ENCODE data around the gene ANKZF1.

Gene ANKZF1

DNA sequence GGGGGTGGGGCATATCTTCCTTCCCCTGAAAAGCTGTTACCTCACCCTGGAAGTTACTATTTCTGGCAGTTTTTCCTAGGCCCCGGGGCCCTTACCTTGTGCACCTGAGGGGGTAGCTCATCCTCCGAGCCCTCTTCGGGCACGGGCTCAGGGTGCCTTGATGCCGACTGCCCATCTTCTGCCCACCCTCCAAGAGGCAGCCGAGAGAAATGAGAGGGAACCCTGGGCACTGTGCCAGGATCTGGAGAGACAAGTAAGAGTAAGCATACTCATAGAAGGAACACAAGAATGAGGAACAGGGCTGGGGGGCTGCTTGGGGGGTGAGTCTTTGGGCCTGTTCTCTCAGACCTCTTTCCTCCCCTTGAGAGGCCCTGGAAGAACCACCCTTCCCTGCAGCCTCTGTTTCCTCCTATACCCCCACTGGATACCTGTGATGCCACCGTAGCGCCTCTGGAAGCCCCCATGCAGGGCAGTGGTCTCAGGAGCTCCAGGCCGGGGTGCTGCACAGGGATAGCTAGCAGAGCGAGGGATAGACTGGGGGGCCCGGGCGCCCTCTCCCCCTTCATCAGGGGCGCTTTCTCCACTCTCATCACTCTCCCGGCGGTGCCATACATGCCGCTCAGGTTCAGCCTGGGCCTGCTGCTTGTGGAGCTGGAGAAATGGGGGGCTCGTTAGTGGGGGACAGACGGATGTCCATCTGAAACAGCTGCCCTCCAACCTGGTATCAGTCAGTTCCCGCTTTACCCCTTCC lies 8.8 kb upstream of the ANKZF1 start:
- TF ChIP-seq, protein P1, sequence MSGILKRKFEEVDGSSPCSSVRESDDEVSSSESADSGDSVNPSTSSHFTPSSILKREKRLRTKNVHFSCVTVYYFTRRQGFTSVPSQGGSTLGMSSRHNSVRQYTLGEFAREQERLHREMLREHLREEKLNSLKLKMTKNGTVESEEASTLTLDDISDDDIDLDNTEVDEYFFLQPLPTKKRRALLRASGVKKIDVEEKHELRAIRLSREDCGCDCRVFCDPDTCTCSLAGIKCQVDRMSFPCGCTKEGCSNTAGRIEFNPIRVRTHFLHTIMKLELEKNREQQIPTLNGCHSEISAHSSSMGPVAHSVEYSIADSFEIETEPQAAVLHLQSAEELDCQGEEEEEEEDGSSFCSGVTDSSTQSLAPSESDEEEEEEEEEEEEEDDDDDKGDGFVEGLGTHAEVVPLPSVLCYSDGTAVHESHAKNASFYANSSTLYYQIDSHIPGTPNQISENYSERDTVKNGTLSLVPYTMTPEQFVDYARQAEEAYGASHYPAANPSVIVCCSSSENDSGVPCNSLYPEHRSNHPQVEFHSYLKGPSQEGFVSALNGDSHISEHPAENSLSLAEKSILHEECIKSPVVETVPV (CRISPR knock-in tag; IDR thresholded peaks at IDR 0.05), result no peak
- TF ChIP-seq TOX (CRISPR knock-in tag; IDR thresholded peaks at IDR 0.05; ENCODE audit: borderline replicate concordance) (no peak), ARNTL (CRISPR knock-in tag; IDR thresholded peaks at IDR 0.05; ENCODE audit: borderline replicate concordance, low read depth) (no peak), CREB5 (CRISPR knock-in tag; IDR thresholded peaks at IDR 0.05; ENCODE audit: low read depth) (no peak), POU6F1 (CRISPR knock-in tag; IDR thresholded peaks at IDR 0.05; ENCODE audit: borderline replicate concordance, low read depth) (no peak), BACH2 (CRISPR knock-in tag; IDR thresholded peaks at IDR 0.05; ENCODE audit: borderline replicate concordance) (no peak), OSR1 (CRISPR knock-in tag; IDR thresholded peaks at IDR 0.05) (no peak), RARB (CRISPR knock-in tag; IDR thresholded peaks at IDR 0.05) (no peak), ZFP3 (CRISPR knock-in tag; IDR thresholded peaks at IDR 0.05) (no peak), ZFP30 (CRISPR knock-in tag; IDR thresholded peaks at IDR 0.05) (no peak), ZC3H10 (CRISPR knock-in tag; IDR thresholded peaks at IDR 0.05) (no peak), ZNF8 (CRISPR knock-in tag; IDR thresholded peaks at IDR 0.05) (no peak), PPARA (CRISPR knock-in tag; IDR thresholded peaks at IDR 0.05; ENCODE audit: borderline replicate concordance) (no peak), SNAI2 (CRISPR knock-in tag; IDR thresholded peaks at IDR 0.05) (no peak), ZNF70 (CRISPR knock-in tag; IDR thresholded peaks at IDR 0.05) (no peak), ZNF565 (CRISPR knock-in tag; conservative IDR thresholded peaks at IDR 0.05; ENCODE audit: low read depth) (no peak), GLIS3 (CRISPR knock-in tag; IDR thresholded peaks at IDR 0.05) (no peak), ISL1 (CRISPR knock-in tag; IDR thresholded peaks at IDR 0.05) (no peak)
- TF ChIP-seq, protein P2, sequence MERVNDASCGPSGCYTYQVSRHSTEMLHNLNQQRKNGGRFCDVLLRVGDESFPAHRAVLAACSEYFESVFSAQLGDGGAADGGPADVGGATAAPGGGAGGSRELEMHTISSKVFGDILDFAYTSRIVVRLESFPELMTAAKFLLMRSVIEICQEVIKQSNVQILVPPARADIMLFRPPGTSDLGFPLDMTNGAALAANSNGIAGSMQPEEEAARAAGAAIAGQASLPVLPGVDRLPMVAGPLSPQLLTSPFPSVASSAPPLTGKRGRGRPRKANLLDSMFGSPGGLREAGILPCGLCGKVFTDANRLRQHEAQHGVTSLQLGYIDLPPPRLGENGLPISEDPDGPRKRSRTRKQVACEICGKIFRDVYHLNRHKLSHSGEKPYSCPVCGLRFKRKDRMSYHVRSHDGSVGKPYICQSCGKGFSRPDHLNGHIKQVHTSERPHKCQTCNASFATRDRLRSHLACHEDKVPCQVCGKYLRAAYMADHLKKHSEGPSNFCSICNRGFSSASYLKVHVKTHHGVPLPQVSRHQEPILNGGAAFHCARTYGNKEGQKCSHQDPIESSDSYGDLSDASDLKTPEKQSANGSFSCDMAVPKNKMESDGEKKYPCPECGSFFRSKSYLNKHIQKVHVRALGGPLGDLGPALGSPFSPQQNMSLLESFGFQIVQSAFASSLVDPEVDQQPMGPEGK (CRISPR knock-in tag; IDR thresholded peaks at IDR 0.05; ENCODE audit: borderline replicate concordance), result no peak
- TF ChIP-seq, protein P3, sequence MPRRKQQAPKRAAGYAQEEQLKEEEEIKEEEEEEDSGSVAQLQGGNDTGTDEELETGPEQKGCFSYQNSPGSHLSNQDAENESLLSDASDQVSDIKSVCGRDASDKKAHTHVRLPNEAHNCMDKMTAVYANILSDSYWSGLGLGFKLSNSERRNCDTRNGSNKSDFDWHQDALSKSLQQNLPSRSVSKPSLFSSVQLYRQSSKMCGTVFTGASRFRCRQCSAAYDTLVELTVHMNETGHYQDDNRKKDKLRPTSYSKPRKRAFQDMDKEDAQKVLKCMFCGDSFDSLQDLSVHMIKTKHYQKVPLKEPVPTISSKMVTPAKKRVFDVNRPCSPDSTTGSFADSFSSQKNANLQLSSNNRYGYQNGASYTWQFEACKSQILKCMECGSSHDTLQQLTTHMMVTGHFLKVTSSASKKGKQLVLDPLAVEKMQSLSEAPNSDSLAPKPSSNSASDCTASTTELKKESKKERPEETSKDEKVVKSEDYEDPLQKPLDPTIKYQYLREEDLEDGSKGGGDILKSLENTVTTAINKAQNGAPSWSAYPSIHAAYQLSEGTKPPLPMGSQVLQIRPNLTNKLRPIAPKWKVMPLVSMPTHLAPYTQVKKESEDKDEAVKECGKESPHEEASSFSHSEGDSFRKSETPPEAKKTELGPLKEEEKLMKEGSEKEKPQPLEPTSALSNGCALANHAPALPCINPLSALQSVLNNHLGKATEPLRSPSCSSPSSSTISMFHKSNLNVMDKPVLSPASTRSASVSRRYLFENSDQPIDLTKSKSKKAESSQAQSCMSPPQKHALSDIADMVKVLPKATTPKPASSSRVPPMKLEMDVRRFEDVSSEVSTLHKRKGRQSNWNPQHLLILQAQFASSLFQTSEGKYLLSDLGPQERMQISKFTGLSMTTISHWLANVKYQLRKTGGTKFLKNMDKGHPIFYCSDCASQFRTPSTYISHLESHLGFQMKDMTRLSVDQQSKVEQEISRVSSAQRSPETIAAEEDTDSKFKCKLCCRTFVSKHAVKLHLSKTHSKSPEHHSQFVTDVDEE (CRISPR knock-in tag; IDR thresholded peaks at IDR 0.05), result no peak
- ATAC-seq, result no peak

DNA sequence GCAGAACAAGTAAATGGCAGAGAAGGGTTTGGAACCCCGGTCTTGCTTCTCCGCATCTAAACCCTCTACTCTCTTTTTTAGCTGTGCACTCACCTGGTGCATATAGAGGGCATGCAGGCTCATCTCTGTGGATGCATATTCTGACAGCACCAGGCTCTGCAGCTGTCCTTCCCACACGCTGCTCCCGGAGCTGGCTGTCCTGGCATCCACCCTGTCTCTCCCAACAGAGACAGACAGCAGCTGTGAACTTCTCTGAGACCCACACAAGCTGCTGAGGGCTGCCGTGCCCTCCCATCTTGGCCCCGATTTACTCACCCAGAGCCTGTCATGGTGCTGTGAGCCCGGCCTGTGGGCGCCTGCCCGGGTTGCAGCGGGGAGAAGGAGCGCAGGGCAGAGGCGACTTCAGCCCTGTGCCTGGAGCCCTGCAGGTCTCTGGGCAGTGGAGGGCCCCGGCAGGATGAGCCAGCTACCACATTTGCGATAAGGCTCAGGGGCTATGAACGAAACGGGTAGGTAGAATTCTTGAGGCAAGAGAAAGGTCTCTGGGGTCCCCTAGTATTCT lies 7.6 kb upstream of the ANKZF1 start:
- ATAC-seq, result no peak
- no peak for TF ChIP-seq POU6F1 (CRISPR knock-in tag; IDR thresholded peaks at IDR 0.05; ENCODE audit: borderline replicate concordance, low read depth)
- no peak for TF ChIP-seq ESRRG (CRISPR knock-in tag; IDR thresholded peaks at IDR 0.05)
- TF ChIP-seq GLIS3 (CRISPR knock-in tag; IDR thresholded peaks at IDR 0.05), result no peak
- TF ChIP-seq, protein P1 (CRISPR knock-in tag; IDR thresholded peaks at IDR 0.05), result no peak
- TF ChIP-seq CREB5 (CRISPR knock-in tag; IDR thresholded peaks at IDR 0.05; ENCODE audit: low read depth), result no peak
- no peak for TF ChIP-seq ZNF70 (CRISPR knock-in tag; IDR thresholded peaks at IDR 0.05)

Data from SK-N-SH treated with all-trans-retinoic acid at 6 μM for 48 hours (cell line).